ENCODE results near the gene TMEM203.

DNA sequence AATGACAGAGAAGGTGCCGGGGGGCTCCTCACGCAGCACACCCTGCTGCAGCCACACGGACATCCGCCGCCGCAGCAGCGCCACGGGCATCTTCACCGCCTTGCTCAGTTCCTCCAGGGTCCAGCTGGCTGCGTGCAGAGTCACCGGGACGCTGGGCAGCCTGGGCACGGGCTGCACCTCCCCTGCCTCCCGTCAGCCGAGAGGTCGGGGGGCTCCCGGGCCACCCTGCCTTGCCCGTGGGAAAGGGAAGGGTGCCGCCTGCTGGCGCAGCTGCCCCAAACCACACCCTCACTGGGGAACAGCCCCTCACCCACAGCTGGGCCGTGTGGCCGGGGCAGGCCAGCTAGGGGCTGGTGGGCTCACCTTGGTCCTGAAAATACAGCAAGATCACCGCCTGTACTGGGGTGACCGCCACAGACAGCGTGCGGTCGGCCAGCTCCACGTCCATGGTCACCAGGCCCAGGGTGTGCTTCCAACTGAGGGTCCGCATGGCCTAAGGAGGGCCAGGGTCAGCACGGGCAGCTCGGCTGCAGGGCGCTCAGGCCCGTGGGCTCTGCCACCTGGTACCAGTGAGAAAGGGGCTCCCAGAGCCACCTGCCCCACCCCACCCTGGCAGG, 30.0 kb downstream of the TMEM203 start:
- TF ChIP-seq, protein P1, sequence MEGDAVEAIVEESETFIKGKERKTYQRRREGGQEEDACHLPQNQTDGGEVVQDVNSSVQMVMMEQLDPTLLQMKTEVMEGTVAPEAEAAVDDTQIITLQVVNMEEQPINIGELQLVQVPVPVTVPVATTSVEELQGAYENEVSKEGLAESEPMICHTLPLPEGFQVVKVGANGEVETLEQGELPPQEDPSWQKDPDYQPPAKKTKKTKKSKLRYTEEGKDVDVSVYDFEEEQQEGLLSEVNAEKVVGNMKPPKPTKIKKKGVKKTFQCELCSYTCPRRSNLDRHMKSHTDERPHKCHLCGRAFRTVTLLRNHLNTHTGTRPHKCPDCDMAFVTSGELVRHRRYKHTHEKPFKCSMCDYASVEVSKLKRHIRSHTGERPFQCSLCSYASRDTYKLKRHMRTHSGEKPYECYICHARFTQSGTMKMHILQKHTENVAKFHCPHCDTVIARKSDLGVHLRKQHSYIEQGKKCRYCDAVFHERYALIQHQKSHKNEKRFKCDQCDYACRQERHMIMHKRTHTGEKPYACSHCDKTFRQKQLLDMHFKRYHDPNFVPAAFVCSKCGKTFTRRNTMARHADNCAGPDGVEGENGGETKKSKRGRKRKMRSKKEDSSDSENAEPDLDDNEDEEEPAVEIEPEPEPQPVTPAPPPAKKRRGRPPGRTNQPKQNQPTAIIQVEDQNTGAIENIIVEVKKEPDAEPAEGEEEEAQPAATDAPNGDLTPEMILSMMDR (conservative IDR thresholded peaks at IDR 0.05; ENCODE audit: low read length) = peak; percentile 65
- TF ChIP-seq EZH2phosphoT487 (IDR thresholded peaks at IDR 0.05; ENCODE audit: borderline replicate concordance, low read depth, low read length) = no peak
